Pons (tissue), 1 donor: ENCODE results near the gene ZYX.

Experiments used
- DNase-seq: peaks from one replicate; pipeline ENCODE4 v3.0.0-alpha.2; 2016; ENCODE audit warnings: low spot score

ZYX gene, protein sequence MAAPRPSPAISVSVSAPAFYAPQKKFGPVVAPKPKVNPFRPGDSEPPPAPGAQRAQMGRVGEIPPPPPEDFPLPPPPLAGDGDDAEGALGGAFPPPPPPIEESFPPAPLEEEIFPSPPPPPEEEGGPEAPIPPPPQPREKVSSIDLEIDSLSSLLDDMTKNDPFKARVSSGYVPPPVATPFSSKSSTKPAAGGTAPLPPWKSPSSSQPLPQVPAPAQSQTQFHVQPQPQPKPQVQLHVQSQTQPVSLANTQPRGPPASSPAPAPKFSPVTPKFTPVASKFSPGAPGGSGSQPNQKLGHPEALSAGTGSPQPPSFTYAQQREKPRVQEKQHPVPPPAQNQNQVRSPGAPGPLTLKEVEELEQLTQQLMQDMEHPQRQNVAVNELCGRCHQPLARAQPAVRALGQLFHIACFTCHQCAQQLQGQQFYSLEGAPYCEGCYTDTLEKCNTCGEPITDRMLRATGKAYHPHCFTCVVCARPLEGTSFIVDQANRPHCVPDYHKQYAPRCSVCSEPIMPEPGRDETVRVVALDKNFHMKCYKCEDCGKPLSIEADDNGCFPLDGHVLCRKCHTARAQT

GRCh38 chr7:143380646-143381426, at the start of gene ZYX:
Gene ZYX (plus strand): TSS chr7:143381345. CDS start chr7:143381572, 227 bp downstream.
- peak; percentile 80 for DNase-seq

GRCh38 chr7:143334244-143334643, 46.9 kb upstream of the ZYX start:
- DNase-seq = no peak

GRCh38 chr7:143337216-143337615, 43.9 kb upstream of the ZYX start:
- DNase-seq = no peak

DNA sequence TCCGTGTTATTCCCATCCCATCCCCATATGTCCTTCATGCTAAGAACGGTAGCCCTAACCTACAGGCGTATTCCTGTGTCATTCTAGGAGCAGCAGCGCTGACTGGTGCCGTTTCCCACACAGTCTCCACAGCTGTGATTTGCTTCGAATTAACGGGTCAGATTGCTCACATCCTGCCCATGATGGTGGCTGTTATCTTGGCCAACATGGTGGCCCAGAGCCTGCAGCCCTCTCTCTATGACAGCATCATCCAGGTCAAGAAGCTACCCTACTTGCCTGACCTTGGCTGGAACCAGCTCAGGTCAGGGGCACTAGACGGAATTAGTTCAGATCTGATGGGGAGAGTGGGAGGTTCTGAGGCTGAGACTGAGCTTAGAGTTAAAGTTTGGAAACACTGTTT, 39.3 kb upstream of the ZYX start:
- no peak for DNase-seq

- no peak for DNase-seq
Measured at GRCh38 chr7:143343596-143343995, 37.5 kb upstream of the ZYX start.

DNA sequence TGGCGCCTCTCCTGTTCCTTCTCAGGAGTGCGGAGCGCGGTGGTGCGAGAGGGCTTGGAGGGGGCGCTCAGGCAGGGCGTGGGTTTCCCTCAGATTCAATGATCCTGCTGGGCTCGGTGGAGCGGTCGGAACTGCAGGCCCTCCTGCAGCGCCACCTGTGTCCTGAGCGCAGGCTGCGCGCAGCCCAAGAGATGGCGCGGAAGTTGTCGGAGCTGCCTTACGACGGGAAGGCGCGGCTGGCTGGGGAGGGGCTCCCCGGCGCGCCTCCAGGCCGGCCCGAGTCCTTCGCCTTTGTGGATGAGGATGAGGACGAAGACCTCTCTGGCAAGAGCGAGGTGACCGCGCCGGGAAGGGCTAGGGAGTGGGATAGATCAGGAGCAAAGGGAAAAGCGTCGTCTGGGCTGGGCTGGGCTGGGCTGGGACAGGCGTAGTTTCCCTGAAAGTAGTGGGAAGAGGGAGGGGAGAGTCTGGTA, 35.7 kb upstream of the ZYX start:
- DNase-seq = no peak

DNA sequence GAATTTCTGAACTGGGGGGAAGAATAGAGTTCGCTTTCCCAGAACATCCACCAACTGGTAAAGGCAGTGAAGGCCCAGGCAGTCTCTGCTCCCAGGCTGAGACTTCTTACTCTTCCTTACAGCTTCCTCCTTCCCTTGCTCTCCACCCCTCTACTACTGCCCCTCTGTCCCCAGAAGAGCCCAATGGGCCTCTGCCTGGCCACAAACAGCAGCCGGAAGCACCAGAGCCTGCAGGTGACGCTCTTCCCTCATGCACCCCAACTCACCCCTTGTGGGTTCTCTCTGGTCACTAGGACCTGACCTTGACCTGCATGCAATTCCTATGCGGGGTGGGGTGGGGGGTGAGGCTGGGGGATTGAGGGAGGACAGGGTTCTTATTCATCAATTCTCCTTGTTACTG, 35.1 kb upstream of the ZYX start:
- no peak for DNase-seq

GRCh38 chr7:143347950-143348349, 33.2 kb upstream of the ZYX start:
- no peak for DNase-seq

GRCh38 chr7:143351060-143351459, 30.1 kb upstream of the ZYX start:
- no peak for DNase-seq

DNA sequence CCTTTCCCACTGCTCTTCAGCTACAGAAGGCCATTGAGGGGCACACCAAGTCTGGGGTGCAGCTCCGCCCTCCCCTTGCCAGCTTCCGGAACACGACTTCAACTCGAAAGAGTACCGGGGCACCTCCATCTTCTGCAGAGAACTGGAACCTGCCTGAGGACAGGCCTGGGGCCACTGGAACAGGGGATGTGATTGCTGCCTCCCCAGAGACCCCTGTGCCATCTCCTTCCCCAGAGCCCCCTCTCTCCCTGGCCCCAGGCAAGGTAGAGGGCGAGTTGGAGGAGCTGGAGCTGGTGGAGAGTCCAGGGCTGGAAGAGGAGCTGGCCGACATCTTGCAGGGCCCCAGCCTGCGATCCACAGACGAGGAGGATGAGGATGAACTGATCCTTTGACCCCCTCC, 29.6 kb upstream of the ZYX start:
- no peak for DNase-seq

- no peak for DNase-seq
Measured at GRCh38 chr7:143352531-143353002, 28.6 kb upstream of the ZYX start.

DNA sequence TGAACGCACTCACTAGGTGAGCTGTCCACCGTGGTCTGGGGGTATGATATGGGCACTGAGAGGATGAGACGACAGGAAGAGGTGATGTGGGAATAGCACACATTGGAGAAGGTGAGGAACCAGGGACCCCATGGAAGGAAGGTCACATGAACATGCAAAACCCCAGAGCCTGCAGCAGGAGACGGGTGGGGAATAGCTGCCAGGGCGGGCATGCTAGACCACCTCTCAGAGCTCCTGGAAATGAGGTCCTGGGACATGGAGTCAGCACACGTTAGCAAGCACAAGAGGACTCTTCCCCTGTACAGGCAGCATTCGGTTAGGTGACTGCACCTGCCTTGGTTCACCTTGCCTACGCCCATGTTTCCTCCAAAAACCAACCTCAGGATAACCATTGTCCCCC, 26.8 kb upstream of the ZYX start:
- DNase-seq = no peak

GRCh38 chr7:143354965-143355364, 26.2 kb upstream of the ZYX start:
- no peak for DNase-seq

DNA sequence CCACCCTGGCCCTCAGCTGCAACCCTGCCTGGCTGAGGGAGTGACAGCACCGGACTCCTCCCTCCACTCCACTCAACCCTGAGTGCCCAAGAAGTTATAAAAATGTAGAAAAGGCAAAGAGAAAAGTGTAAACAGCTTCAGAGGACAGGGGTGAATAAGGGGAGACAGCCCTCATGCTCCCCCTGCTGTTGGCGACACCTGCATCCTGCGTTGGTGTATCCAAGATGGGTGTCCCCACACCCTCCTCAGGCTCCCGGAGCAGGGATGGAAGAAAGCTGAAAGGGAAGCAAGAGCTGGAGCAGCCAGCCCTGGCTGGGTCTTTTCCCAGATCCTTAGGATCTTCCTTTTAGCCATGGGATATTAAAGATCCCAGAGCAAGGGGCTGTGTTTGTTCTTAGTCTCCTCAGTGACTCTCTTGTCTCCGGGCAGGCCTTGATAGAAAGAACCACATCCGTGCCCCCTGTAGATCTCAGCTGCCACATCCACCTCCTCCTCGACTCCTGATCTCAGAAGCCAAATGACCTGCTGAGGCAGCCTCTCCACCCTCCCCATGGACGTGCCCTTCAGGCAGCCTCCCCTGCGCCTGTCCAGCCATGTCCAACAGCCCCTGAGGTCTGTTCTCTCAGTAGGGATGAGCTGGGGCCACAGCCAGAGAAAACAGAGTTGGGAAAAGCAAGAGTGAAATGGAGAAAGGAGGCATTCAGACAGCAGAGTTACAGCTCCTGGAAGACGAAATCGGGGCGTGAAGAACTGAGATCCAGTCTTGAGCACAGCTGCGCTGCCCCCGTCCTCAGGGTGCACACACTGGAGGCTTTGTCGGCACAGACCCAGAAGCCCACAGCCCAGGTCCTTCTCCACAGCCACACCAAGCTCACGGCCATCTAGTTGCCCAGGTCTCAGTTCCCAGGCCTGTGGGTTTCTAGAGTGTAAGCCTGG, 25.4 kb upstream of the ZYX start:
- no peak for DNase-seq

- DNase-seq = no peak
Measured at GRCh38 chr7:143356414-143357050, 24.6 kb upstream of the ZYX start.

DNA sequence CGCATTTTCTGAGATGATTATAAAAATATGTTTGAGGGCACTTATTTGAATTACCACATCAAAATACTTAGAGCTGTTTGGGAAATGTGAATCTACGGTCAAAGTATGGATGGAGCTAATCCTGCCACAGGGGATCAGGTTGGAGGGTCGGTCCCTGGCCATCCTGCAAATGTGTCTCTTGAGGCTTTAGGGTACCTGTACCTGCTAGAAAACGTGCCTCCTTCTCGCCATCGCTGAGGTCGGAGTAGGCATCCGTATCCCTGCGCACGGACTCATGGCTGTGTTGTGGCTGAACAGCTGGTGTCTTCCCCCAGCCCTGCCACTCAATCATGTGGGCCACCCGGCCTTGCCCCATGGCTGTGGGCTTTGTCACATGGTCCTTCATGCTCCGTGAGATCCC, 22.5 kb upstream of the ZYX start:
- no peak for DNase-seq

DNA sequence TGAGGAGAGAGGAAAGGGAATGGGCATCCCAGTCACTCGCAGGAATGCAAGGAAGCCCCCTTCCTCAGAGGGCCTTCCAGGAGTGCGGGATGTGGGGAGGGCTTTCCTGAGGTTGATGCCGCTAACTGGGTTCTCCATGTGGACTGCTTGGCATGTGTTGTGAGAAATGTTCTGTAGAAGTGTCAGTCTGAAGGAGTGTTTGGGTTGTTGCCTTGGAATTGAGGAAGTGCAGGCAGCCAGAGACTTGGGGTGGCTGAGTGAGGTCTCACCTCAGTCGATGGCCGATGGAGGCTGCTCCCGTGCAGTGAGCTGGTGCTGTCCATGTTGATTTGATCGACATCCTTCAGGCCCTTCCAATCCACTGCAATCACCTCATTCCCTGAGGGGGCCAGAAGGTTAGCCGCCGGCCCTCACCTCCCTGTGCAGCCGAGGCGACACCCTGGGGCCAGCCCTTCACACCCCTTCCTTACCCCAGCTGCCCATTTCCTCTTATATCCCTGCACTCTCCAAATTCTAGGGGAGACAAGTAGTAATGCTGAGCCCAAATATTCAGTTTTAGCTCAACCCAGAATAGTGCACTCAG, 21.3 kb upstream of the ZYX start:
- DNase-seq = no peak

- DNase-seq = peak; percentile 70
Measured at GRCh38 chr7:143360788-143361551, 20.2 kb upstream of the ZYX start.

GRCh38 chr7:143361552-143362130, 19.5 kb upstream of the ZYX start:
- DNase-seq = no peak
